ENCODE results near the gene GRM4.

GRM4 gene

GRCh38 chr6:34142061-34142998 lies 3.6 kb downstream of the GRM4 start:
- DNase-seq (ENCODE audit: low read depth) = no peak

GRCh38 chr6:34140075-34140474 lies 5.8 kb downstream of the GRM4 start:
- DNase-seq (ENCODE audit: low read depth) = no peak

GRCh38 chr6:34138914-34139510 lies 6.9 kb downstream of the GRM4 start:
- no peak for DNase-seq (ENCODE audit: low read depth)

GRCh38 chr6:34138191-34138590 lies 7.7 kb downstream of the GRM4 start:
- no peak for DNase-seq (ENCODE audit: low read depth)

- no peak for DNase-seq (ENCODE audit: low read depth)
These were observed 10.3 kb downstream of the GRM4 start for GRCh38 chr6:34135541-34135940.

- DNase-seq (ENCODE audit: low read depth) = no peak
These were observed 13.3 kb downstream of the GRM4 start for GRCh38 chr6:34132486-34133185.

- DNase-seq (ENCODE audit: low read depth) = no peak
These were observed 14.3 kb downstream of the GRM4 start for GRCh38 chr6:34131326-34132290.

- DNase-seq (ENCODE audit: low read depth) = no peak
These were observed 15.0 kb downstream of the GRM4 start for GRCh38 chr6:34130862-34131261.

GRCh38 chr6:34129753-34130152 lies 16.1 kb downstream of the GRM4 start:
- DNase-seq (ENCODE audit: low read depth) = no peak

- no peak for DNase-seq (ENCODE audit: low read depth)
These were observed 17.8 kb downstream of the GRM4 start for GRCh38 chr6:34128045-34128444.

GRCh38 chr6:34126419-34126818 lies 19.5 kb downstream of the GRM4 start:
- no peak for DNase-seq (ENCODE audit: low read depth)

- no peak for DNase-seq (ENCODE audit: low read depth)
These were observed 19.9 kb downstream of the GRM4 start for GRCh38 chr6:34125939-34126338.

- no peak for DNase-seq (ENCODE audit: low read depth)
These were observed 24.8 kb downstream of the GRM4 start for GRCh38 chr6:34120953-34121675.

- DNase-seq (ENCODE audit: low read depth) = no peak
These were observed 30.0 kb downstream of the GRM4 start for GRCh38 chr6:34115915-34116314.

GRCh38 chr6:34115403-34115795 lies 30.5 kb downstream of the GRM4 start:
- DNase-seq (ENCODE audit: low read depth) = no peak

GRCh38 chr6:34114695-34115402 lies 31.0 kb downstream of the GRM4 start:
- no peak for DNase-seq (ENCODE audit: low read depth)

- no peak for DNase-seq (ENCODE audit: low read depth)
These were observed 32.4 kb downstream of the GRM4 start for GRCh38 chr6:34113532-34113931.

GRCh38 chr6:34112126-34112525 lies 33.8 kb downstream of the GRM4 start:
- DNase-seq (ENCODE audit: low read depth) = no peak

GRCh38 chr6:34110610-34111009 lies 35.3 kb downstream of the GRM4 start:
- no peak for DNase-seq (ENCODE audit: low read depth)

- DNase-seq (ENCODE audit: low read depth) = no peak
These were observed 37.7 kb downstream of the GRM4 start for GRCh38 chr6:34108176-34108575.
